GM21528 (cell line): Measurements from ENCODE around the gene SMCO2.

Experiments
- ATAC-seq: cut with Tn5 transposase; IDR thresholded peaks from one replicate; pipeline ENCODE4 v1.9.1; 2021; ENCODE audit warnings: mild to moderate bottlenecking, moderate library complexity; ENCODE audit not compliant: unreplicated experiment, low FRiP score

SMCO2 gene

GRCh38 chr12:27451036-27451825 is 4.7 kb downstream of the SMCO2 start:
- no peak for ATAC-seq

GRCh38 chr12:27453421-27453820 is 6.9 kb downstream of the SMCO2 start:
- no peak for ATAC-seq

- no peak for ATAC-seq
These were observed 9.1 kb downstream of the SMCO2 start for GRCh38 chr12:27455589-27455988.

- ATAC-seq: no peak
These were observed 10.1 kb downstream of the SMCO2 start for GRCh38 chr12:27456618-27457017.

GRCh38 chr12:27460471-27460978 is 14.0 kb downstream of the SMCO2 start:
- no peak for ATAC-seq

- ATAC-seq: no peak
These were observed 15.7 kb downstream of the SMCO2 start for GRCh38 chr12:27462151-27462694.

GRCh38 chr12:27462851-27463250 is 16.3 kb downstream of the SMCO2 start:
- ATAC-seq: no peak

GRCh38 chr12:27463511-27464219 is 17.1 kb downstream of the SMCO2 start:
- no peak for ATAC-seq

- ATAC-seq: no peak
These were observed 17.7 kb downstream of the SMCO2 start for GRCh38 chr12:27464220-27464554.

GRCh38 chr12:27467641-27468040 is 21.1 kb downstream of the SMCO2 start:
- no peak for ATAC-seq

GRCh38 chr12:27468241-27468640 is 21.7 kb downstream of the SMCO2 start:
- no peak for ATAC-seq

GRCh38 chr12:27469176-27469736 is 22.7 kb downstream of the SMCO2 start:
- no peak for ATAC-seq

- no peak for ATAC-seq
These were observed 26.1 kb downstream of the SMCO2 start for GRCh38 chr12:27472604-27473003.

- no peak for ATAC-seq
These were observed 27.8 kb downstream of the SMCO2 start for GRCh38 chr12:27474344-27474743.

- ATAC-seq: no peak
These were observed 30.5 kb downstream of the SMCO2 start for GRCh38 chr12:27477049-27477448.

- no peak for ATAC-seq
These were observed 32.4 kb downstream of the SMCO2 start for GRCh38 chr12:27478949-27479348.

- ATAC-seq: no peak
These were observed 33.5 kb downstream of the SMCO2 start for GRCh38 chr12:27480016-27480415.

- ATAC-seq: no peak
These were observed 40.4 kb downstream of the SMCO2 start for GRCh38 chr12:27486961-27487360.

- no peak for ATAC-seq
These were observed 41.9 kb downstream of the SMCO2 start for GRCh38 chr12:27488479-27488878.

GRCh38 chr12:27491226-27491625 is 44.7 kb downstream of the SMCO2 start:
- ATAC-seq: no peak

- no peak for ATAC-seq
These were observed 46.9 kb downstream of the SMCO2 start for GRCh38 chr12:27493260-27493940.
